GM03348 (cell line): Measurements from ENCODE around the gene TBX4.
"Not testable (repeated sequence)": the region's sequence is repeated elsewhere in the genome, so short reads cannot be mapped to it uniquely, and the experiment has no call there.

ENCODE experiments used
- DNase-seq: peaks from one replicate; pipeline ENCODE4 v3.0.0; 2012; ENCODE audit warnings: low spot score

The TBX4 gene

GRCh38 chr17:61527441-61527840 is 75.2 kb downstream of the TBX4 start:
- not testable (repeated sequence) for DNase-seq

- no peak for DNase-seq
These were observed 75.9 kb downstream of the TBX4 start for GRCh38 chr17:61528171-61528570.

GRCh38 chr17:61531223-61531622 is 79.0 kb downstream of the TBX4 start:
- no peak for DNase-seq

GRCh38 chr17:61532826-61533225 is 80.6 kb downstream of the TBX4 start:
- no peak for DNase-seq

- DNase-seq, result no peak
These were observed 81.6 kb downstream of the TBX4 start for GRCh38 chr17:61533797-61534196.

- DNase-seq, result no peak
These were observed 82.2 kb downstream of the TBX4 start for GRCh38 chr17:61534414-61534813.
